Stomach (tissue), 4 donors: Measurements from ENCODE around the gene PIGP.

Experiments used
- CTCF ChIP-seq, 7 experiments: fragments of 450-650 bp in 4 of 7; fragments of 200-600 bp in 3 of 7; sonication (generic) in 3 of 7; IDR thresholded peaks; one replicate each; pipeline ENCODE4 v1.5.1; 2016 to 2019; ENCODE audit warnings: antibody characterized with exemption in 7 of 7, control low read depth in 2 of 7, mild to moderate bottlenecking in 1 of 7
- EP300 ChIP-seq: sonication (generic); formaldehyde crosslinking; IDR thresholded peaks from one replicate; pipeline ENCODE4 v1.6.1; 2017; ENCODE audit warnings: antibody characterized with exemption
- POLR2A ChIP-seq, 4 donors: fragments of 450-650 bp; IDR thresholded peaks; one replicate each; pipeline ENCODE4 v1.6.1; 2016; ENCODE audit warnings: antibody characterized with exemption in 4 of 4, control low read depth in 2 of 4, mild to moderate bottlenecking in 1 of 4, moderate library complexity in 1 of 4
- POLR2AphosphoS5 ChIP-seq, 3 donors: sonication (generic); formaldehyde crosslinking; IDR thresholded peaks; one replicate each; pipeline ENCODE4 v1.6.1; 2016; ENCODE audit warnings: antibody characterized with exemption in 3 of 3

GRCh38 chr21:37041706-37042271 lies 31.1 kb downstream of the PIGP start:
- TF ChIP-seq CTCF (IDR thresholded peaks at IDR 0.05) (no peak), POLR2A (IDR thresholded peaks at IDR 0.05) (no peak), EP300 (no peak), POLR2AphosphoS5 (IDR thresholded peaks at IDR 0.05) (no peak)
